IMR-90 (cell line): ENCODE measurements around the gene DPP8. TPM values are rescaled to one million over a fixed set of nuclear protein-coding genes. Genes with fewer than 3 reads are reported as not detected.

Experiments
- ATAC-seq: fragments of 200-7000 bp; cut with Tn5 transposase; 2 replicates; pipeline ENCODE4 v1.9.1; 2020; ENCODE audit warnings: low read depth, mild to moderate bottlenecking, moderate library complexity
- BruUV-seq: library from RNA; stranded (reverse); fragments of 400-500 nt; replicated peaks from 2 replicates; lab custom pipeline; 2021; lab: Mats Ljungman, UMichigan
- CTCF ChIA-PET: fragments of 300-600 bp; formaldehyde crosslinking; extraction: SDS; loops from one replicate; lab custom pipeline; 2021; ENCODE audit warnings: antibody characterized with exemption; lab: Yijun Ruan, JAX
- POLR2A ChIA-PET: fragments of 300-600 bp; sonication (Branson Sonifier 250); formaldehyde crosslinking; loops from one replicate; lab custom pipeline; 2022; ENCODE audit warnings: antibody characterized with exemption; ENCODE audit not compliant: unreplicated experiment; lab: Charles Lee
- DNase-seq: peaks from one replicate; pipeline ENCODE4 v3.0.0; 2013
- H2AFZ ChIP-seq: replicated peaks from 2 replicates; pipeline ENCODE3; 2013; ENCODE audit warnings: low read length, mild to moderate bottlenecking; ENCODE audit not compliant: poor library complexity
- H2AK5ac ChIP-seq: 2 replicates; pipeline ENCODE4 v1.6.1; 2013; ENCODE audit warnings: low read depth, low read length, inconsistent platforms
- H2AK9ac ChIP-seq: replicated peaks from 2 replicates; pipeline ENCODE3; 2013; ENCODE audit warnings: mild to moderate bottlenecking, low read depth, low read length, moderate library complexity; ENCODE audit not compliant: poor library complexity
- H2BK120ac ChIP-seq: 2 replicates; pipeline ENCODE4 v1.6.1; 2013; ENCODE audit warnings: low read depth, low read length, inconsistent platforms
- H2BK15ac ChIP-seq: 3 replicates; pipeline ENCODE4 v1.6.1; 2013; ENCODE audit warnings: low read depth, low read length, inconsistent platforms
- H2BK20ac ChIP-seq: 2 replicates; pipeline ENCODE4 v1.6.1; 2013; ENCODE audit warnings: low read depth, mild to moderate bottlenecking, inconsistent platforms, low read length, moderate library complexity
- H2BK5ac ChIP-seq: 2 replicates; pipeline ENCODE4 v1.6.1; 2013; ENCODE audit warnings: mild to moderate bottlenecking, low read depth, low read length, inconsistent platforms; ENCODE audit not compliant: poor library complexity, severe bottlenecking
- H3K14ac ChIP-seq: replicated peaks from 2 replicates; pipeline ENCODE4 v1.6.1; 2013; ENCODE audit warnings: low read depth, low read length, inconsistent platforms
- H3K18ac ChIP-seq: 2 replicates; pipeline ENCODE4 v1.6.1; 2013; ENCODE audit warnings: low read depth, low read length, control low read depth
- H3K23ac ChIP-seq: 2 replicates; pipeline ENCODE4 v1.6.1; 2013; ENCODE audit warnings: low read depth, low read length, inconsistent platforms
- H3K27ac ChIP-seq: 2 replicates; pipeline ENCODE4 v1.5.1; 2013; ENCODE audit warnings: mild to moderate bottlenecking, control low read depth, low read length; ENCODE audit not compliant: insufficient read depth
- H3K27me3 ChIP-seq: 2 replicates; pipeline ENCODE4 v1.6.1; 2013; ENCODE audit warnings: low read length; ENCODE audit not compliant: control insufficient read depth, insufficient read depth
- H3K36me3 ChIP-seq: 2 replicates; pipeline ENCODE4 v1.6.1; 2013; ENCODE audit warnings: low read length, mixed read lengths; ENCODE audit not compliant: control insufficient read depth, insufficient read depth
- H3K4ac ChIP-seq: 2 replicates; pipeline ENCODE4 v1.6.1; 2013; ENCODE audit warnings: low read depth, low read length, inconsistent platforms
- H3K4me1 ChIP-seq: 2 replicates; pipeline ENCODE4 v1.6.1; 2013; ENCODE audit warnings: low read length, mixed read lengths; ENCODE audit not compliant: control insufficient read depth, insufficient read depth
- H3K4me2 ChIP-seq: 2 replicates; pipeline ENCODE4 v1.6.1; 2013; ENCODE audit warnings: low read depth, mild to moderate bottlenecking, control low read depth, low read length, moderate library complexity
- H3K4me3 ChIP-seq: 2 replicates; pipeline ENCODE4 v1.5.1; 2013; ENCODE audit warnings: low read depth, mild to moderate bottlenecking, control low read depth, low read length, moderate library complexity; ENCODE audit not compliant: insufficient read depth
- H3K56ac ChIP-seq: 2 replicates; pipeline ENCODE4 v1.6.1; 2013; ENCODE audit warnings: low read length, inconsistent platforms; ENCODE audit not compliant: insufficient read depth; ENCODE audit errors: extremely low read depth
- H3K79me1 ChIP-seq, 2 experiments: 2 replicates each; pipeline ENCODE4 v1.6.1; 2013; ENCODE audit warnings: low read length in 2 of 2, inconsistent platforms in 1 of 2, low read depth in 1 of 2
- H3K9ac ChIP-seq: 2 replicates; pipeline ENCODE4 v1.6.1; 2013; ENCODE audit warnings: low read depth, low read length, control low read depth
- H3K9me1 ChIP-seq: 2 replicates; pipeline ENCODE4 v1.6.1; 2013; ENCODE audit warnings: low read length, inconsistent platforms; ENCODE audit not compliant: insufficient read depth
- H3K9me3 ChIP-seq: 2 replicates; pipeline ENCODE4 v1.6.1; 2013; ENCODE audit warnings: low read length; ENCODE audit not compliant: control insufficient read depth, insufficient read depth
- H4K20me1 ChIP-seq: 2 replicates; pipeline ENCODE4 v1.6.1; 2013; ENCODE audit warnings: low read length, inconsistent platforms; ENCODE audit not compliant: insufficient read depth
- H4K5ac ChIP-seq: 2 replicates; pipeline ENCODE4 v1.6.1; 2013; ENCODE audit warnings: mild to moderate bottlenecking, low read depth, low read length, control low read depth
- H4K8ac ChIP-seq, 2 experiments: 2 replicates each; pipeline ENCODE4 v1.6.1; 2013; ENCODE audit warnings: low read depth in 2 of 2, low read length in 2 of 2, control low read depth in 1 of 2, inconsistent platforms in 1 of 2
- H4K91ac ChIP-seq: 2 replicates; pipeline ENCODE4 v1.6.1; 2013; ENCODE audit warnings: low read depth, low read length, inconsistent platforms; ENCODE audit not compliant: insufficient read depth
- CEBPB ChIP-seq: IDR thresholded peaks from 2 replicates; pipeline ENCODE4 v1.6.1; 2012; ENCODE audit warnings: low read depth, low read length, improper control_type of control experiment
- ELK1 ChIP-seq: fragments of 150-350 bp; IDR thresholded peaks from 2 replicates; pipeline ENCODE4 v1.6.1; 2016; ENCODE audit warnings: low read depth, mild to moderate bottlenecking, low read length, moderate library complexity, borderline replicate concordance
- WGBS, 2 experiments: methylation state at CpG; one replicate each; pipeline versions ENCODE4 v1.1.5 to v1.1.7; 2013; ENCODE audit warnings: missing lambda C conversion rate in 2 of 2; ENCODE audit not compliant: insufficient read length in 1 of 2; ENCODE audit errors: extremely low coverage in 2 of 2; 5-methylcytosine and 5-hydroxymethylcytosine counted together
- dilution Hi-C: fragments of 300-500 bp; cut with HindIII; formaldehyde crosslinking; loops from one replicate; pipeline ENCODE4 v1.14.3; 2018; ENCODE audit warnings: low sequenced_read_pairs; ENCODE audit not compliant: unreplicated experiment
- in situ Hi-C: fragments of 300-500 bp; cut with MboI; formaldehyde crosslinking; loops from 3 replicates; pipeline ENCODE4 v1.14.3; 2019; ENCODE audit warnings: low sequenced_read_pairs, inconsistent platforms, mixed read lengths
- intact Hi-C: fragments of 100-400 bp; cut with micrococcal nuclease; formaldehyde crosslinking; loops from 2 replicates; pipeline ENCODE4 v1.10.0; 2022
- polyA plus RNA-seq, 3 experiments: library from polyadenylated mRNA; depleted of rRNA; stranded (reverse); fragments of >200 nt; gene quantifications; 2 replicates each; pipeline ENCODE4 v1.2.3, GENCODE V29; 2012; ENCODE audit warnings: low replicate concordance in 1 of 3
- total RNA-seq: library from RNA; depleted of rRNA; stranded (reverse); fragments of >200 nt; gene quantifications from 2 replicates; pipeline ENCODE4 v1.2.3, GENCODE V29; 2012

Gene DPP8
- total and polyA plus RNA-seq, 2 of the 4 experiments (the other 2 are of a cell fraction), result 10.7 to 29.4 TPM

GRCh38 chr15:65424683-65425082, 92.8 kb downstream of the DPP8 start:
- H3K56ac ChIP-seq, result no peak overlapping the region
- no peak overlapping the region for H4K91ac ChIP-seq
- H2BK5ac ChIP-seq, result no peak overlapping the region
- H3K27me3 ChIP-seq, result peaks cover 20% of the 10 kb centered on the region; the same call in 1 of the 2 replicates
- ATAC-seq (no peak), DNase-seq (no peak)
- no peak overlapping the region for H4K5ac ChIP-seq
- no peak overlapping the region for H2AFZ ChIP-seq
- H3K36me3 ChIP-seq, result no peaks in the 10 kb centered on the region
- WGBS, 2 experiments, result 90% methylated on average over 3 of the region's 5 CpGs; no CpG with 5 or more reads in 1 of the 2 experiments
- no peak overlapping the region for H2BK15ac ChIP-seq
- H3K79me1 ChIP-seq, result peaks cover 0 to 18% of the 10 kb centered on the region in 2 experiments; a peak in 2 of 4 replicates
- H3K4me2 ChIP-seq, result no peak overlapping the region
- H3K14ac ChIP-seq, result no peak overlapping the region
- H3K27ac ChIP-seq, result no peak overlapping the region
- TF ChIP-seq ELK1 (no peak), CEBPB (no peak)
- H3K4me3 ChIP-seq, result no peak overlapping the region
- in situ Hi-C loops, result no loop called here
- H4K8ac ChIP-seq, result no peak overlapping the region
- no peak overlapping the region for H3K4ac ChIP-seq
- no peak overlapping the region for H3K23ac ChIP-seq
- ChIA-PET POLR2A (no interaction called here), CTCF (no interaction called here)
- intact Hi-C loops, result no loop called here
- no peak overlapping the region for H3K18ac ChIP-seq
- no peaks in the 10 kb centered on the region for H3K9me3 ChIP-seq
- BruUV-seq, result no TSS peak
- no peak overlapping the region for H2BK20ac ChIP-seq
- H2AK9ac ChIP-seq, result peak overlapping the region; percentile 3
- H2BK120ac ChIP-seq, result no peak overlapping the region
- H3K4me1 ChIP-seq, result peaks cover 7% of the 10 kb centered on the region
- H2AK5ac ChIP-seq, result 0 out of 2 replicates have a peak overlapping the region, but pooled peaks have one; percentile 2
- dilution Hi-C loops, result no loop called here
- H3K9ac ChIP-seq, result no peak overlapping the region
- H3K9me1 ChIP-seq, result peaks cover 16% of the 10 kb centered on the region
- peaks cover 7% of the 10 kb centered on the region; the same call in 1 of the 2 replicates for H4K20me1 ChIP-seq
